ENCODE results near the gene DNAJC7. TPM values are rescaled to one million over a fixed set of nuclear protein-coding genes. Genes with fewer than 3 reads are reported as not detected.
"Not testable (repeated sequence)": the region's sequence is repeated elsewhere in the genome, so short reads cannot be mapped to it uniquely, and the experiment has no call there.

The DNAJC7 gene
- total and polyA plus RNA-seq, 2 experiments from 2014 or later, result 50.1 to 73.6 TPM

DNA sequence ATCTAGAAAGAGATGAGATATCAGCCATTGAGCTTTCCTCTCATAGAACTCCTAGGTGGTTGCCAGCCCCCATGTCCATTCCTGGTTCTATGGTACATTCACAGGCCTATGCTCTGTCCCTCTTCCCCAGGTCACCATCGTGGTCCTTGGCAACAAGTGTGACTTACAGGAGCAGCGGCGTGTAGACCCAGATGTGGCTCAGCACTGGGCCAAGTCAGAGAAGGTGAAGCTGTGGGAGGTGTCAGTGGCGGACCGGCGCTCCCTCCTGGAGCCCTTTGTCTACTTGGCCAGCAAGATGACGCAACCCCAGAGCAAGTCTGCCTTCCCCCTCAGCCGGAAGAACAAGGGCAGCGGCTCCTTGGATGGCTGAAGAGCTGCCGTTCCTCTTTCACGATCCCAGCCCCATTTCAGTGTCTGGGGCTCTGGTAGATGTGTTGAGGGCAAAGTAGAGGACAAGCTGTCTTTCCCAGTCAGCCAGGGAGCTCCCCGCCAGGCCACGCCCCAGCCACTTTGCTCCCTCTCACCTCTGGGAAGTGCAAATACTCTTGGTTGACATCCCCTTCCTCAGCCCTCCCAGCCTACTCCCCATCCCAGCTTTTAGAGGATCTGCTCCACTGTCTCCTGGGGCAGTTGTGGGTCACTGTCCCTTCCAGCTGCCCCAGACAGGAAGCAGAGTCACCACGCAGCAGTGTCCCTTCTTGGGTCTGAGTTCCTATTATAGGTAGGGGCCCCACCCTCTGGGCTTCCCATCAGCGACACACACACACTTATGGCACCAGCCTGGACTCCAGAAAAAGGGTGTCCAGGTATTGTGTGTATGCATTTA, 6.5 kb upstream of the DNAJC7 start:
- Histone ChIP-seq H3K4me1 (ENCODE audit: insufficient read depth) (peaks cover 7% of the 10 kb centered on the region), H3K9me2 (replicated peaks; ENCODE audit: insufficient read depth) (no peaks in the 10 kb centered on the region), H3K27ac (peak overlapping the region; percentile 74)

DNA sequence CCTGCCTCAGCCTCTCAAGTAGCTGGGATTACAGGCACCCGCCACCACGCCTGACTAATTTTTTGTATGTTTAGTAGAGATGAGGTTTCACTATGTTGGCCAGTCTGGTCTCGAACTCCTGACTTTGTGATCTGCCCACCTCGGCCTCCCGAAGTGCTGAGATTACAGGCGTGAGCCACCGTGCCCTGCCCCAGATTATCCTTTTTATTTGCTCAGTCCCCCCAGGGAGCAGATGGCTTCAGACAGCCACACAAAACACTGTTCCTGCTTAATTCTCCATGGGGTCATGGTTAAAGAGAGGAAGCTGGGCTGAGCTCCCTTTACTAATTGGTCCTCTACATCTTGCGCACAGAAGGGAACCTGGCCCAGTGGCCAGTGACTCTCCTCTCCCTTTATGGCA, 3.6 kb upstream of the DNAJC7 start:
- H4K20me1 ChIP-seq (ENCODE audit: insufficient read depth, poor library complexity, severe bottlenecking); H3K27me3 ChIP-seq; H3K27ac ChIP-seq; DNase-seq (ENCODE audit: low spot score); H3K9me3 ChIP-seq (ENCODE audit: low read depth); H3K36me3 ChIP-seq (replicated peaks; ENCODE audit: insufficient read depth, low read depth); H2AFZ ChIP-seq; H3K9me2 ChIP-seq (replicated peaks; ENCODE audit: insufficient read depth): not testable (repeated sequence)
- 72% methylated on average over 8 of the region's 8 CpGs for WGBS (ENCODE audit: low lambda C conversion rate, missing lambda C conversion rate)
- H3K4me3 ChIP-seq, result peak overlapping the region; percentile 97
- peaks cover 45% of the 10 kb centered on the region for H3K79me2 ChIP-seq
- peaks cover 17% of the 10 kb centered on the region for H3K4me1 ChIP-seq (ENCODE audit: insufficient read depth)
- H3K4me2 ChIP-seq, result peak overlapping the region; percentile 92

More for the DNA sequence above, 6.5 kb upstream of the DNAJC7 start:
- Histone ChIP-seq H3K4me2 (no peak overlapping the region), H3K4me3 (no peak overlapping the region), H3K27me3 (no peaks in the 10 kb centered on the region), H3K79me2 (peaks cover 28% of the 10 kb centered on the region), H3K9me3 (ENCODE audit: low read depth) (no peaks in the 10 kb centered on the region), H2AFZ (no peak overlapping the region), H3K36me3 (replicated peaks; ENCODE audit: insufficient read depth, low read depth) (no peaks in the 10 kb centered on the region), H4K20me1 (ENCODE audit: insufficient read depth, poor library complexity, severe bottlenecking) (no peaks in the 10 kb centered on the region)
- TF ChIP-seq, protein P1, sequence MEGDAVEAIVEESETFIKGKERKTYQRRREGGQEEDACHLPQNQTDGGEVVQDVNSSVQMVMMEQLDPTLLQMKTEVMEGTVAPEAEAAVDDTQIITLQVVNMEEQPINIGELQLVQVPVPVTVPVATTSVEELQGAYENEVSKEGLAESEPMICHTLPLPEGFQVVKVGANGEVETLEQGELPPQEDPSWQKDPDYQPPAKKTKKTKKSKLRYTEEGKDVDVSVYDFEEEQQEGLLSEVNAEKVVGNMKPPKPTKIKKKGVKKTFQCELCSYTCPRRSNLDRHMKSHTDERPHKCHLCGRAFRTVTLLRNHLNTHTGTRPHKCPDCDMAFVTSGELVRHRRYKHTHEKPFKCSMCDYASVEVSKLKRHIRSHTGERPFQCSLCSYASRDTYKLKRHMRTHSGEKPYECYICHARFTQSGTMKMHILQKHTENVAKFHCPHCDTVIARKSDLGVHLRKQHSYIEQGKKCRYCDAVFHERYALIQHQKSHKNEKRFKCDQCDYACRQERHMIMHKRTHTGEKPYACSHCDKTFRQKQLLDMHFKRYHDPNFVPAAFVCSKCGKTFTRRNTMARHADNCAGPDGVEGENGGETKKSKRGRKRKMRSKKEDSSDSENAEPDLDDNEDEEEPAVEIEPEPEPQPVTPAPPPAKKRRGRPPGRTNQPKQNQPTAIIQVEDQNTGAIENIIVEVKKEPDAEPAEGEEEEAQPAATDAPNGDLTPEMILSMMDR (IDR thresholded peaks at IDR 0.05; ENCODE audit: poor library complexity), result no peak
- TF ChIP-seq EZH2 (IDR thresholded peaks at IDR 0.05; ENCODE audit: borderline replicate concordance) (no peak), EZH2phosphoT487 (IDR thresholded peaks at IDR 0.05; ENCODE audit: low read depth, severe bottlenecking, unreplicated experiment) (no peak)
- DNase-seq (ENCODE audit: low spot score), result no peak
- 93% methylated on average over 15 of the region's 15 CpGs for WGBS (ENCODE audit: low lambda C conversion rate, missing lambda C conversion rate)

DNA sequence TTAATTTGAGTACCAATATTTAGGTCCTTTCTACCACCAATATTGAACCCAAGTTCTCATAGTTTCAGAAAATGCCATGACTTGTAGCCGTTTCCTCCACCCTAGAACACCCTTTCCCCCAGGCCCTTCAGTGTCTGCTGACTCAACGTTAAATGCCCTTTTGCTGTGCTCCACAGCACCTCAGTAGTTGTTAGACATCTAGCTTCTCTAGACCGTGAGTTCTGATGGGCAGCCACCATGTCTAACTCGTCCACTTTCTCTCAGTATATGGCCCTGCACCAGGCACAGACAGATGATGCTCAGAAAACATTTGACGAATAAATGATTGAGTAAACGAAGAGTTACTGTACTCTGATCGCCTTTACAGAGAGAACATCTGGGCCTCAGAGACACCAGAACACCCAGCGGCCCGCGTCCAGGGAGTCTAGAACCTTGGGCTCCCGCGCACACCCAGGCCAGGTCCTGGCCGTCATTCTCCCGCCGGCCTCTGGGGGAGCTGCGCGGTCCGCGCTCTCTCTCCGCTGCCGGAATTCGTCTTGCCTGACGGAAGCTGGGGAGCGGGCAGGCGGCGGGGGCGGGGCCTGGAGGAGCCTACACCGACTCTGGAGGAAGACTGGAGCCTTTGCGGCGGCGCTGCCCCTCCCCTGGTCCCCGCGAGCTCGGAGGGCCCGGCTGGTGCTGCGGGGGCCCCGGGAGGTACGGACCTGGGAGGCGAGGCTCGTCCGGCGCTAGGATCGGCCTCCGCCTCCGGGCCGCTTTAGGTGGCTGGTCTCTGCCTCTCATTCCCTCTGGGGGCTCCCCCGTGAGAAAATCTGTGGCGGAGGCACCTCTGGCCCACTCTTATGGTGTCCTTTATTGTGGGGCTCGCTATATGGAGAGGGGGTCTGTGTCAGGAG, 2.5 kb upstream of the DNAJC7 start, which contains the start of gene NKIRAS2:
Gene NKIRAS2, plus strand, starts transcription at position 582 of the 896 bp plus-strand sequence. CDS start 1,488 bp downstream, outside the sequence.
- Histone ChIP-seq H3K4me1 (ENCODE audit: insufficient read depth) (peaks cover 22% of the 10 kb centered on the region), H3K79me2 (peaks cover 55% of the 10 kb centered on the region), H2AFZ (peak within 1 kb of the TSS; percentile 86), H3K4me3 (peak within 1 kb of the TSS; percentile 97), H3K27ac (peak within 1 kb of the TSS; percentile 85), H3K27me3 (no peaks in the 10 kb centered on the region), H3K9me2 (replicated peaks; ENCODE audit: insufficient read depth) (no peaks in the 10 kb centered on the region), H3K36me3 (replicated peaks; ENCODE audit: insufficient read depth, low read depth) (no peaks in the 10 kb centered on the region), H4K20me1 (ENCODE audit: insufficient read depth, poor library complexity, severe bottlenecking) (peaks cover 1% of the 10 kb centered on the region), H3K4me2 (peak within 1 kb of the TSS; percentile 92), H3K9me3 (ENCODE audit: low read depth) (no peaks in the 10 kb centered on the region)
- DNase-seq (ENCODE audit: low spot score), result peak; percentile 97
- TF ChIP-seq EZH2 (IDR thresholded peaks at IDR 0.05; ENCODE audit: borderline replicate concordance) (no peak), EZH2phosphoT487 (IDR thresholded peaks at IDR 0.05; ENCODE audit: low read depth, severe bottlenecking, unreplicated experiment) (no peak)
- TF ChIP-seq, protein P1 (IDR thresholded peaks at IDR 0.05; ENCODE audit: poor library complexity), result peak; percentile 88
- 9% methylated on average over 47 of the region's 49 CpGs for WGBS (ENCODE audit: low lambda C conversion rate, missing lambda C conversion rate)

Measured in hepatocyte (in vitro differentiated cells).